A204.1 (cell line): ENCODE measurements around the gene CLIC5.

Experiments
- FAIRE-seq: peaks from 2 replicates; lab custom pipeline; 2012; peaks lifted over from hg19 to GRCh38; lab: Jason Lieb, UNC

CLIC5 gene

GRCh38 chr6:45837541-45838200, 178.0 kb downstream of the CLIC5 start:
- FAIRE-seq: no peak

- FAIRE-seq: no peak
Measured at GRCh38 chr6:45836984-45837383, 178.7 kb downstream of the CLIC5 start.

GRCh38 chr6:45836438-45836824, 179.2 kb downstream of the CLIC5 start:
- FAIRE-seq: no peak

GRCh38 chr6:45835721-45836437, 179.8 kb downstream of the CLIC5 start:
- FAIRE-seq: no peak

- FAIRE-seq: no peak
Measured at GRCh38 chr6:45832063-45832462, 183.6 kb downstream of the CLIC5 start.
